Measurements from ENCODE around the gene HMGN2.

DNA sequence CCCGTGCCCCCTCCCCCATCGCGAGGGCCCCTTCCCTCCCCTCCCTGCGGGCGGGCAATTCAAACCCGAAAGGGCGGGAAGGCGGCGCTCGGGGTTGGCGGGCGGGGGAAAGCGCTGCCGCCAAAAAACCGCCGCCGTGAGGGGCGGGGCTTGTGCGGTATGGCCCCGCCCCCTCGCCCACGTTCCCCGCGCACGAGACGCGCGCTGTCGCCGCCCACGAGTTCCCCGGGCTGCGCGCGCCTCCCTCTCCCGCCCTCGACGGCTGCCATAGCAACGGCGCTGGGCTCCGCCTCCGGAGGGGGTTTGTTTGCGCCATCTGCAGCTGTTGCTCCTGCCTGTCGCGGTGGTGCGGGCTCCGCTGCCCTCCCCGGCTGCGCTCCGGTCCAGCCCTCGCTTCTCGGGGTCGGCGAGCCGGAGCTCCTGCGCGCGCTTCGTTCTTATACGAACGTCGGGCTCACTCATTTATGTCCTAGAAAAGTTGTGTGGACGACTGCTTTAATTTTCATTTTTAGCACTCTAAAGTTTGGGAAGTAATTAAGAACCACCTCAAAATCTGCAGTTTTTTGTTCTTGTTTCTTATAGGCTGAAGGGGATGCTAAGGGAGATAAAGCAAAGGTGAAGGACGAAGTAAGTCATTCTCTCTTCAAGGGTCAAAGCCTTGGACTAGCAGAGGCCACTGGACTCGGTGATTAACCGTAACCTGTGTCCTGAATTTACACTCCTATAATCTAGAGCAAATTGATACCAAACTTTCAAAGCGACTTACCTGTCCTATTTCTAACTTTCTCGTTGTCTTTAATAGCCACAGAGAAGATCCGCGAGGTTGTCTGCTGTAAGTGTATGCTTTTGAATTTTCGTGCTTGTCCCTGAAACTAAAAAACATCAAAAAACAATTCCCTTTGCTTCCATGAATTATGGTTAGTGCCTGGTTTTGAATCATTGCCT, 933 bp downstream of the HMGN2 start:
- TF ChIP-seq, protein P1, sequence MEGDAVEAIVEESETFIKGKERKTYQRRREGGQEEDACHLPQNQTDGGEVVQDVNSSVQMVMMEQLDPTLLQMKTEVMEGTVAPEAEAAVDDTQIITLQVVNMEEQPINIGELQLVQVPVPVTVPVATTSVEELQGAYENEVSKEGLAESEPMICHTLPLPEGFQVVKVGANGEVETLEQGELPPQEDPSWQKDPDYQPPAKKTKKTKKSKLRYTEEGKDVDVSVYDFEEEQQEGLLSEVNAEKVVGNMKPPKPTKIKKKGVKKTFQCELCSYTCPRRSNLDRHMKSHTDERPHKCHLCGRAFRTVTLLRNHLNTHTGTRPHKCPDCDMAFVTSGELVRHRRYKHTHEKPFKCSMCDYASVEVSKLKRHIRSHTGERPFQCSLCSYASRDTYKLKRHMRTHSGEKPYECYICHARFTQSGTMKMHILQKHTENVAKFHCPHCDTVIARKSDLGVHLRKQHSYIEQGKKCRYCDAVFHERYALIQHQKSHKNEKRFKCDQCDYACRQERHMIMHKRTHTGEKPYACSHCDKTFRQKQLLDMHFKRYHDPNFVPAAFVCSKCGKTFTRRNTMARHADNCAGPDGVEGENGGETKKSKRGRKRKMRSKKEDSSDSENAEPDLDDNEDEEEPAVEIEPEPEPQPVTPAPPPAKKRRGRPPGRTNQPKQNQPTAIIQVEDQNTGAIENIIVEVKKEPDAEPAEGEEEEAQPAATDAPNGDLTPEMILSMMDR (IDR thresholded peaks at IDR 0.05), result no peak
- no peak for TF ChIP-seq ZFX (IDR thresholded peaks at IDR 0.05; ENCODE audit: borderline replicate concordance)
